ENCODE results near the gene EFCAB11. TPM values are rescaled to one million over a fixed set of nuclear protein-coding genes. Genes with fewer than 3 reads are reported as not detected.

Gene EFCAB11
- total and polyA plus RNA-seq, 9 of the 15 experiments (the other 6 are each of a cell fraction or from before 2014, with no cell fraction given), result 13.4 to 37.9 (median 17.4) TPM

DNA sequence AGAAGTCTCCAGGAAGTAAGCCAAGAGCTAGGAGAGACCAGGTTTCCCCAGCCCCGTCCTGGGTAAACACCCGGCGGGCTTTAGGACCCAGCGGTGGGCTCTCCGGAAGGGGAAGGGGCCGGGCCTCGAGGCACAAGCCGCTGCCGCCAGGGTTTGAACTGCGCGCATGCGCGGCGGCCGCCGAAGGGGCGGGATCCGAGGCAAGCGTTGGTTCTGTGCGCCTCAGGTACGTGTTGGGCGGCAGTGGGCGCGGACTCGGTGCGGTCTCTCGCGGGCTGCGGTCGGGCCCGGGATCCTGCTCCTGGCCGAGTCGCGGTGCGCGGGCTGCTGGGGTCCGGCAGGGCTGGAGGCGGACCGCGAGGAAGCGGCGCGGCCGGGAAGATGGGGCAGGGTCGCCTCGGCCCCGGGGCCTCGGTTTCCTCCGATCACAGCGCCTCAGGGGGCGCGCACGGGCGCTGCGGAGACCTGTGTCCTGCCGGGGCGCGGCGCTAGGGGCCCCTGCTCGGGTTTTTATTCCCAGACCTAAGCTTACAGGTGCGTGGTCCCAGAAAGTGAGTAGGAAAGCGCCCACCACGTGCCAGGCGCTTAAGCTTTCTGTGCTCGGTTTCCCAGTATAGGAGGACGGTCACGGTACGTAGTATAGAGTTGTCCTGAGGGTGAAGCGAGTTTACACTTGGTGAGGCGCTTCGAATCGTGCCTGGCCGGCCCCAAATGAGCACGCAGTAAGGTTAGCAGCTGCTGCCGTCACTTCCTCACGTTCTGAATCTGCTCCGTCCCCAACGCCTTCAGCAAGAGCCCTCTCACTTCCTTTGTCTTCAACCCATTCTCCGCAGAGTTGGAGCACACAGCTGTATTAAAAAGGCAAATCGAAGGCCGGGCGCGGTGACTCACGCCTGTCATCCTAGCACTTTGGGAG is 1.5 kb upstream of the EFCAB11 start, which contains the start of gene TDP1 (continued):
- TF ChIP-seq, protein P1, sequence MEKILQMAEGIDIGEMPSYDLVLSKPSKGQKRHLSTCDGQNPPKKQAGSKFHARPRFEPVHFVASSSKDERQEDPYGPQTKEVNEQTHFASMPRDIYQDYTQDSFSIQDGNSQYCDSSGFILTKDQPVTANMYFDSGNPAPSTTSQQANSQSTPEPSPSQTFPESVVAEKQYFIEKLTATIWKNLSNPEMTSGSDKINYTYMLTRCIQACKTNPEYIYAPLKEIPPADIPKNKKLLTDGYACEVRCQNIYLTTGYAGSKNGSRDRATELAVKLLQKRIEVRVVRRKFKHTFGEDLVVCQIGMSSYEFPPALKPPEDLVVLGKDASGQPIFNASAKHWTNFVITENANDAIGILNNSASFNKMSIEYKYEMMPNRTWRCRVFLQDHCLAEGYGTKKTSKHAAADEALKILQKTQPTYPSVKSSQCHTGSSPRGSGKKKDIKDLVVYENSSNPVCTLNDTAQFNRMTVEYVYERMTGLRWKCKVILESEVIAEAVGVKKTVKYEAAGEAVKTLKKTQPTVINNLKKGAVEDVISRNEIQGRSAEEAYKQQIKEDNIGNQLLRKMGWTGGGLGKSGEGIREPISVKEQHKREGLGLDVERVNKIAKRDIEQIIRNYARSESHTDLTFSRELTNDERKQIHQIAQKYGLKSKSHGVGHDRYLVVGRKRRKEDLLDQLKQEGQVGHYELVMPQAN (IDR thresholded peaks at IDR 0.05; ENCODE audit: borderline replicate concordance), result 0 out of 2 replicates have a peak, but pooled peaks have one; percentile 41
- TF ChIP-seq ZNF324 (CRISPR knock-in tag; IDR thresholded peaks at IDR 0.05) (no peak), EGR1 (conservative IDR thresholded peaks at IDR 0.05) (no peak), PPARD (CRISPR knock-in tag; IDR thresholded peaks at IDR 0.05) (no peak), ZNF253 (CRISPR knock-in tag; conservative IDR thresholded peaks at IDR 0.05) (no peak), CHCHD3 (CRISPR knock-in tag; IDR thresholded peaks at IDR 0.05) (no peak), ESRRB (CRISPR knock-in tag; IDR thresholded peaks at IDR 0.05; ENCODE audit: borderline replicate concordance) (no peak)
- TF ChIP-seq, protein P2, sequence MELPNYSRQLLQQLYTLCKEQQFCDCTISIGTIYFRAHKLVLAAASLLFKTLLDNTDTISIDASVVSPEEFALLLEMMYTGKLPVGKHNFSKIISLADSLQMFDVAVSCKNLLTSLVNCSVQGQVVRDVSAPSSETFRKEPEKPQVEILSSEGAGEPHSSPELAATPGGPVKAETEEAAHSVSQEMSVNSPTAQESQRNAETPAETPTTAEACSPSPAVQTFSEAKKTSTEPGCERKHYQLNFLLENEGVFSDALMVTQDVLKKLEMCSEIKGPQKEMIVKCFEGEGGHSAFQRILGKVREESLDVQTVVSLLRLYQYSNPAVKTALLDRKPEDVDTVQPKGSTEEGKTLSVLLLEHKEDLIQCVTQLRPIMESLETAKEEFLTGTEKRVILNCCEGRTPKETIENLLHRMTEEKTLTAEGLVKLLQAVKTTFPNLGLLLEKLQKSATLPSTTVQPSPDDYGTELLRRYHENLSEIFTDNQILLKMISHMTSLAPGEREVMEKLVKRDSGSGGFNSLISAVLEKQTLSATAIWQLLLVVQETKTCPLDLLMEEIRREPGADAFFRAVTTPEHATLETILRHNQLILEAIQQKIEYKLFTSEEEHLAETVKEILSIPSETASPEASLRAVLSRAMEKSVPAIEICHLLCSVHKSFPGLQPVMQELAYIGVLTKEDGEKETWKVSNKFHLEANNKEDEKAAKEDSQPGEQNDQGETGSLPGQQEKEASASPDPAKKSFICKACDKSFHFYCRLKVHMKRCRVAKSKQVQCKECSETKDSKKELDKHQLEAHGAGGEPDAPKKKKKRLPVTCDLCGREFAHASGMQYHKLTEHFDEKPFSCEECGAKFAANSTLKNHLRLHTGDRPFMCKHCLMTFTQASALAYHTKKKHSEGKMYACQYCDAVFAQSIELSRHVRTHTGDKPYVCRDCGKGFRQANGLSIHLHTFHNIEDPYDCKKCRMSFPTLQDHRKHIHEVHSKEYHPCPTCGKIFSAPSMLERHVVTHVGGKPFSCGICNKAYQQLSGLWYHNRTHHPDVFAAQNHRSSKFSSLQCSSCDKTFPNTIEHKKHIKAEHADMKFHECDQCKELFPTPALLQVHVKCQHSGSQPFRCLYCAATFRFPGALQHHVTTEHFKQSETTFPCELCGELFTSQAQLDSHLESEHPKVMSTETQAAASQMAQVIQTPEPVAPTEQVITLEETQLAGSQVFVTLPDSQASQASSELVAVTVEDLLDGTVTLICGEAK (IDR thresholded peaks at IDR 0.05), result no peak
- TF ChIP-seq, protein P2 (CRISPR knock-in tag; IDR thresholded peaks at IDR 0.05), result no peak
- TF ChIP-seq, protein P3, sequence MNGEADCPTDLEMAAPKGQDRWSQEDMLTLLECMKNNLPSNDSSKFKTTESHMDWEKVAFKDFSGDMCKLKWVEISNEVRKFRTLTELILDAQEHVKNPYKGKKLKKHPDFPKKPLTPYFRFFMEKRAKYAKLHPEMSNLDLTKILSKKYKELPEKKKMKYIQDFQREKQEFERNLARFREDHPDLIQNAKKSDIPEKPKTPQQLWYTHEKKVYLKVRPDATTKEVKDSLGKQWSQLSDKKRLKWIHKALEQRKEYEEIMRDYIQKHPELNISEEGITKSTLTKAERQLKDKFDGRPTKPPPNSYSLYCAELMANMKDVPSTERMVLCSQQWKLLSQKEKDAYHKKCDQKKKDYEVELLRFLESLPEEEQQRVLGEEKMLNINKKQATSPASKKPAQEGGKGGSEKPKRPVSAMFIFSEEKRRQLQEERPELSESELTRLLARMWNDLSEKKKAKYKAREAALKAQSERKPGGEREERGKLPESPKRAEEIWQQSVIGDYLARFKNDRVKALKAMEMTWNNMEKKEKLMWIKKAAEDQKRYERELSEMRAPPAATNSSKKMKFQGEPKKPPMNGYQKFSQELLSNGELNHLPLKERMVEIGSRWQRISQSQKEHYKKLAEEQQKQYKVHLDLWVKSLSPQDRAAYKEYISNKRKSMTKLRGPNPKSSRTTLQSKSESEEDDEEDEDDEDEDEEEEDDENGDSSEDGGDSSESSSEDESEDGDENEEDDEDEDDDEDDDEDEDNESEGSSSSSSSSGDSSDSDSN (IDR thresholded peaks at IDR 0.05; ENCODE audit: borderline replicate concordance in 1 of 2, low read depth in 2 of 2, low read length in 2 of 2), result no peak; a peak in 1 of 4 replicates
- TF ChIP-seq, protein P4, sequence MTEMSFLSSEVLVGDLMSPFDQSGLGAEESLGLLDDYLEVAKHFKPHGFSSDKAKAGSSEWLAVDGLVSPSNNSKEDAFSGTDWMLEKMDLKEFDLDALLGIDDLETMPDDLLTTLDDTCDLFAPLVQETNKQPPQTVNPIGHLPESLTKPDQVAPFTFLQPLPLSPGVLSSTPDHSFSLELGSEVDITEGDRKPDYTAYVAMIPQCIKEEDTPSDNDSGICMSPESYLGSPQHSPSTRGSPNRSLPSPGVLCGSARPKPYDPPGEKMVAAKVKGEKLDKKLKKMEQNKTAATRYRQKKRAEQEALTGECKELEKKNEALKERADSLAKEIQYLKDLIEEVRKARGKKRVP (CRISPR knock-in tag; IDR thresholded peaks at IDR 0.05), result no peak
